Neural cell (in vitro differentiated cells): ENCODE results near the gene C11orf68. TPM values are rescaled to one million over a fixed set of nuclear protein-coding genes. Genes with fewer than 3 reads are reported as not detected.

ENCODE experiments used
- H2AFZ ChIP-seq: fragments of 200-600, 300-800 bp; sonication (generic), shearing (Covaris generic); 2 replicates; pipeline ENCODE4 v1.6.0; 2014; ENCODE audit warnings: low read depth, mild to moderate bottlenecking, antibody characterized with exemption, low read length, moderate library complexity
- H3F3A ChIP-seq: fragments of 200-600 bp; shearing (Covaris generic); 2 replicates; pipeline ENCODE4 v1.6.1; 2016; ENCODE audit warnings: mild to moderate bottlenecking, moderate library complexity, mixed read lengths, antibody characterized with exemption, low read length; ENCODE audit not compliant: insufficient read depth, poor library complexity, severe bottlenecking
- H3K27ac ChIP-seq: fragments of 200-600, 300-800 bp; sonication (generic), shearing (Covaris generic); 2 replicates; pipeline ENCODE4 v1.5.1; 2014; ENCODE audit warnings: mild to moderate bottlenecking, low read length, moderate library complexity
- H3K27me3 ChIP-seq: fragments of 300-800, 200-600 bp; sonication (generic), shearing (Covaris generic); 2 replicates; pipeline ENCODE4 v1.6.0; 2014; ENCODE audit warnings: mild to moderate bottlenecking, low read depth, low read length, moderate library complexity; ENCODE audit not compliant: insufficient read depth
- H3K36me3 ChIP-seq: fragments of 300-800, 200-600 bp; sonication (generic), shearing (Covaris generic); 2 replicates; pipeline ENCODE4 v1.5.1; 2014; ENCODE audit warnings: mild to moderate bottlenecking, antibody characterized with exemption, low read length, moderate library complexity; ENCODE audit not compliant: insufficient read depth
- H3K4me2 ChIP-seq: fragments of 300-800, 200-600 bp; sonication (generic), shearing (Covaris generic); 2 replicates; pipeline ENCODE4 v1.6.0; 2014; ENCODE audit warnings: mild to moderate bottlenecking, low read length
- H3K4me3 ChIP-seq: fragments of 300-800, 200-600 bp; sonication (generic), shearing (Covaris generic); 2 replicates; pipeline ENCODE4 v1.5.1; 2014; ENCODE audit warnings: mild to moderate bottlenecking, low read length, moderate library complexity
- H3K79me2 ChIP-seq: fragments of 200-600 bp; shearing (Covaris generic); replicated peaks from 2 replicates; pipeline ENCODE4 v1.6.0; 2014; ENCODE audit warnings: mild to moderate bottlenecking, low read length, moderate library complexity; ENCODE audit not compliant: insufficient read depth
- H3K9ac ChIP-seq: fragments of 300-800, 200-600 bp; sonication (generic), shearing (Covaris generic); 2 replicates; pipeline ENCODE4 v1.6.1; 2016; ENCODE audit warnings: mild to moderate bottlenecking, low read length, mixed read lengths
- H3K9me2 ChIP-seq: fragments of 200-600 bp; shearing (Covaris generic); 2 replicates; pipeline ENCODE4 v1.6.1; 2016; ENCODE audit warnings: mild to moderate bottlenecking, low read length, mixed read lengths; ENCODE audit not compliant: insufficient read depth
- H3K9me3 ChIP-seq: fragments of 200-600, 300-800 bp; sonication (generic), shearing (Covaris generic); 2 replicates; pipeline ENCODE4 v1.6.1; 2016; ENCODE audit warnings: mild to moderate bottlenecking, mixed run types, low read length, moderate library complexity, mixed read lengths
- H4K20me1 ChIP-seq: fragments of 200-600 bp; shearing (Covaris generic); 2 replicates; pipeline ENCODE4 v1.6.1; 2016; ENCODE audit warnings: mild to moderate bottlenecking, mixed run types; ENCODE audit not compliant: insufficient read depth
- CTCF ChIP-seq: fragments of 450-650 bp; IDR thresholded peaks from 2 replicates; pipeline ENCODE4 v1.5.1; 2014; ENCODE audit warnings: antibody characterized with exemption, mild to moderate bottlenecking, moderate library complexity; ENCODE audit not compliant: poor library complexity, severe bottlenecking
- EP300 ChIP-seq: fragments of 450-650 bp; conservative IDR thresholded peaks from 2 replicates; pipeline ENCODE4 v1.6.1; 2014; ENCODE audit warnings: antibody characterized with exemption, mild to moderate bottlenecking, moderate library complexity; ENCODE audit not compliant: poor library complexity, severe bottlenecking
- EZH2 ChIP-seq: fragments of 200-600, 300-800 bp; shearing (Covaris generic), sonication (generic); IDR thresholded peaks from 2 replicates; pipeline ENCODE4 v1.6.1; 2014; ENCODE audit warnings: antibody characterized with exemption, low read length, borderline replicate concordance, mild to moderate bottlenecking; ENCODE audit not compliant: insufficient read depth, poor library complexity, severe bottlenecking
- MXI1 ChIP-seq: fragments of 450-650 bp; conservative IDR thresholded peaks from 2 replicates; pipeline ENCODE4 v1.6.1; 2014; ENCODE audit warnings: antibody characterized with exemption, mild to moderate bottlenecking; ENCODE audit not compliant: poor library complexity, severe bottlenecking
- POLR2AphosphoS5 ChIP-seq: IDR thresholded peaks from 2 replicates; pipeline ENCODE4 v1.6.1; 2012
- RAD21 ChIP-seq: fragments of 450-650 bp; conservative IDR thresholded peaks from 2 replicates; pipeline ENCODE4 v1.6.1; 2014; ENCODE audit warnings: antibody characterized with exemption, mild to moderate bottlenecking, moderate library complexity
- REST ChIP-seq: IDR thresholded peaks from 2 replicates; pipeline ENCODE4 v1.6.1; 2012; ENCODE audit warnings: borderline replicate concordance
- SMC3 ChIP-seq: fragments of 450-650 bp; conservative IDR thresholded peaks from 2 replicates; pipeline ENCODE4 v1.6.1; 2014; ENCODE audit warnings: antibody characterized with exemption, mild to moderate bottlenecking, moderate library complexity; ENCODE audit not compliant: poor library complexity
- TAF1 ChIP-seq: IDR thresholded peaks from 2 replicates; pipeline ENCODE4 v1.6.1; 2012; ENCODE audit warnings: low read depth
- polyA plus RNA-seq: library from polyadenylated mRNA; depleted of rRNA; stranded (reverse); fragments of >200 nt; gene quantifications from 2 replicates; pipeline ENCODE4 v1.2.3, GENCODE V29; 2014

Gene C11orf68
- polyA plus RNA-seq, 1 donor from 2014 or later, result 13.3 TPM

GRCh38 chr11:65880027-65880426 lies 38.8 kb downstream of the C11orf68 start:
- no peak overlapping the region for H3K4me2 ChIP-seq
- H3K36me3 ChIP-seq, result no peaks in the 10 kb centered on the region
- TF ChIP-seq SMC3, result no peak
- TF ChIP-seq EZH2, result no peak
- TF ChIP-seq POLR2AphosphoS5, result no peak
- TF ChIP-seq RAD21, result no peak
- TF ChIP-seq REST, result no peak
- no peak for TF ChIP-seq TAF1
- no peak for TF ChIP-seq EP300
- no peak for TF ChIP-seq MXI1
- TF ChIP-seq CTCF, result no peak
- H2AFZ ChIP-seq, result no peak overlapping the region
- H3K9ac ChIP-seq, result no peak overlapping the region
- H3K27me3 ChIP-seq, result no peaks in the 10 kb centered on the region
- no peak overlapping the region for H3K4me3 ChIP-seq
- H3K79me2 ChIP-seq, result peaks cover 3% of the 10 kb centered on the region
- no peaks in the 10 kb centered on the region for H4K20me1 ChIP-seq
- no peaks in the 10 kb centered on the region for H3F3A ChIP-seq
- H3K27ac ChIP-seq, result no peak overlapping the region
- H3K9me3 ChIP-seq, result no peaks in the 10 kb centered on the region
- H3K9me2 ChIP-seq, result no peaks in the 10 kb centered on the region

- Histone ChIP-seq H3K79me2 (no peaks in the 10 kb centered on the region), H3F3A (no peaks in the 10 kb centered on the region), H3K4me3 (no peak within 1 kb of the TSS), H3K27ac (no peak within 1 kb of the TSS), H3K9ac (no peak within 1 kb of the TSS), H4K20me1 (no peaks in the 10 kb centered on the region), H3K27me3 (no peaks in the 10 kb centered on the region), H3K9me3 (no peaks in the 10 kb centered on the region), H3K9me2 (no peaks in the 10 kb centered on the region), H2AFZ (no peak within 1 kb of the TSS), H3K4me2 (no peak within 1 kb of the TSS), H3K36me3 (no peaks in the 10 kb centered on the region)
- no peak for TF ChIP-seq RAD21
- no peak for TF ChIP-seq MXI1
- no peak for TF ChIP-seq EP300
- TF ChIP-seq POLR2AphosphoS5, result no peak
- no peak for TF ChIP-seq CTCF
- TF ChIP-seq SMC3, result no peak
- TF ChIP-seq TAF1, result no peak
- TF ChIP-seq REST, result no peak
- no peak for TF ChIP-seq EZH2
Observed at GRCh38 chr11:65879617-65880016, 39.2 kb downstream of the C11orf68 start, which contains the start of gene CTSW. CTSW (plus strand) TSS chr11:65879837; CDS start chr11:65879855, 18 bp downstream.
